H9 (cell line): ENCODE measurements around the gene PDE4DIP. TPM values are rescaled to one million over a fixed set of nuclear protein-coding genes. Genes with fewer than 3 reads are reported as not detected.
"Not testable (repeated sequence)": the region's sequence is repeated elsewhere in the genome, so short reads cannot be mapped to it uniquely, and the experiment has no call there.

ENCODE experiments used
- DNase-seq: peaks from one replicate; pipeline ENCODE4 v3.0.0-alpha.2; 2017
- H2AFZ ChIP-seq: one replicate; pipeline ENCODE4 v1.6.1; 2013; ENCODE audit warnings: mild to moderate bottlenecking, low read length, control low read depth, moderate library complexity
- H2AK5ac ChIP-seq: 2 replicates; pipeline ENCODE4 v1.6.1; 2013; ENCODE audit warnings: low read length, control low read depth, mixed read lengths; ENCODE audit not compliant: insufficient read length
- H2BK120ac ChIP-seq: one replicate; pipeline ENCODE4 v1.6.1; 2013; ENCODE audit warnings: low read depth, mild to moderate bottlenecking, low read length, control low read depth, inconsistent platforms; ENCODE audit not compliant: poor library complexity, severe bottlenecking
- H2BK12ac ChIP-seq: 2 replicates; pipeline ENCODE4 v1.6.1; 2013; ENCODE audit warnings: low read length, control low read depth, mixed read lengths, low read depth; ENCODE audit not compliant: insufficient read length
- H2BK15ac ChIP-seq: 2 replicates; pipeline ENCODE4 v1.6.1; 2013; ENCODE audit warnings: low read depth, low read length, control low read depth
- H2BK20ac ChIP-seq: one replicate; pipeline ENCODE4 v1.6.1; 2013; ENCODE audit warnings: low read depth, mild to moderate bottlenecking, low read length, control low read depth, inconsistent platforms; ENCODE audit not compliant: poor library complexity, severe bottlenecking
- H2BK5ac ChIP-seq: 2 replicates; pipeline ENCODE4 v1.6.1; 2013; ENCODE audit warnings: low read length, control low read depth, mixed read lengths; ENCODE audit not compliant: insufficient read length
- H3K14ac ChIP-seq: 2 replicates; pipeline ENCODE4 v1.6.1; 2013; ENCODE audit warnings: low read length, control low read depth; ENCODE audit not compliant: insufficient read depth
- H3K18ac ChIP-seq: 2 replicates; pipeline ENCODE4 v1.6.1; 2013; ENCODE audit warnings: low read depth, mild to moderate bottlenecking, mixed read lengths, low read length, control low read depth; ENCODE audit not compliant: insufficient read length
- H3K23ac ChIP-seq: 2 replicates; pipeline ENCODE4 v1.6.1; 2013; ENCODE audit warnings: low read length, control low read depth, mixed read lengths, low read depth; ENCODE audit not compliant: insufficient read length
- H3K23me2 ChIP-seq: 2 replicates; pipeline ENCODE4 v1.6.1; 2013; ENCODE audit warnings: low read depth, mild to moderate bottlenecking, mixed read lengths, low read length, control low read depth; ENCODE audit not compliant: insufficient read length, poor library complexity, severe bottlenecking
- H3K27ac ChIP-seq: 2 replicates; pipeline ENCODE4 v1.5.1; 2013; ENCODE audit warnings: low read length, control low read depth, mixed read lengths, low read depth; ENCODE audit not compliant: insufficient read length
- H3K27me3 ChIP-seq: 2 replicates; pipeline ENCODE4 v1.6.1; 2013; ENCODE audit warnings: low read length, control low read depth, inconsistent platforms; ENCODE audit not compliant: insufficient read depth
- H3K4ac ChIP-seq: 2 replicates; pipeline ENCODE4 v1.6.1; 2013; ENCODE audit warnings: low read depth, mild to moderate bottlenecking, control low read depth, inconsistent platforms, low read length, moderate library complexity
- H3K4me1 ChIP-seq: 2 replicates; pipeline ENCODE4 v1.6.1; 2013; ENCODE audit warnings: low read length, control low read depth, inconsistent platforms; ENCODE audit not compliant: insufficient read depth
- H3K4me2 ChIP-seq: 2 replicates; pipeline ENCODE4 v1.6.1; 2013; ENCODE audit warnings: low read length, control low read depth, mixed read lengths; ENCODE audit not compliant: insufficient read length, insufficient read depth
- H3K56ac ChIP-seq: 2 replicates; pipeline ENCODE4 v1.6.1; 2013; ENCODE audit warnings: low read depth, mild to moderate bottlenecking, mixed read lengths, low read length, control low read depth; ENCODE audit not compliant: insufficient read length
- H3K79me1 ChIP-seq: 2 replicates; pipeline ENCODE4 v1.6.1; 2013; ENCODE audit warnings: low read depth, mild to moderate bottlenecking, moderate library complexity, low read length, control low read depth, inconsistent platforms; ENCODE audit not compliant: insufficient read depth, poor library complexity, severe bottlenecking
- H3K79me2 ChIP-seq: 2 replicates; pipeline ENCODE4 v1.6.1; 2013; ENCODE audit warnings: low read length, control low read depth, inconsistent platforms; ENCODE audit not compliant: insufficient read depth
- H3K9ac ChIP-seq: 2 replicates; pipeline ENCODE4 v1.6.1; 2013; ENCODE audit warnings: low read length, control low read depth, mixed read lengths; ENCODE audit not compliant: insufficient read length; ENCODE audit errors: extremely low read depth
- H3K9me3 ChIP-seq: one replicate; pipeline ENCODE4 v1.6.1; 2013; ENCODE audit warnings: low read depth, low read length, inconsistent platforms; ENCODE audit not compliant: control insufficient read depth
- H3T11ph ChIP-seq: one replicate; pipeline ENCODE4 v1.6.1; 2013; ENCODE audit warnings: mild to moderate bottlenecking, low read length, control low read depth, inconsistent platforms
- H4K20me1 ChIP-seq: one replicate; pipeline ENCODE4 v1.6.1; 2013; ENCODE audit not compliant: control insufficient read depth, insufficient read length, insufficient read depth
- H4K5ac ChIP-seq: 2 replicates; pipeline ENCODE4 v1.6.1; 2013; ENCODE audit warnings: low read depth, mild to moderate bottlenecking, mixed read lengths, low read length, control low read depth; ENCODE audit not compliant: insufficient read length
- H4K8ac ChIP-seq: replicated peaks from 2 replicates; pipeline ENCODE4 v1.6.1; 2013; ENCODE audit warnings: low read length, control low read depth, mixed read lengths, low read depth; ENCODE audit not compliant: insufficient read length
- H4K91ac ChIP-seq: 2 replicates; pipeline ENCODE4 v1.6.1; 2013; ENCODE audit warnings: low read depth, mild to moderate bottlenecking, moderate library complexity, mixed read lengths, low read length, control low read depth; ENCODE audit not compliant: insufficient read length
- H3K27ac Mint-ChIP-seq, 3 experiments: 2 replicates in 2 of 3; 3 replicates in 1 of 3; pipeline ENCODE4 v1.8.0; 2020 to 2021; ENCODE audit warnings: mixed read lengths in 3 of 3, mild to moderate bottlenecking in 1 of 3, moderate library complexity in 1 of 3
- H3K27me3 Mint-ChIP-seq: 2 replicates; pipeline ENCODE4 v1.8.0; 2021; ENCODE audit warnings: low read depth, mild to moderate bottlenecking, moderate library complexity, mixed read lengths
- H3K36me3 Mint-ChIP-seq, 3 experiments: 2 replicates in 2 of 3; 3 replicates in 1 of 3; pipeline ENCODE4 v1.8.0; 2020 to 2021; ENCODE audit warnings: low read depth in 3 of 3, mixed read lengths in 3 of 3; ENCODE audit not compliant: insufficient read depth in 1 of 3
- H3K4me1 Mint-ChIP-seq, 2 experiments: 2 replicates each; pipeline ENCODE4 v1.8.0; 2020; ENCODE audit warnings: mixed read lengths in 2 of 2
- H3K4me3 Mint-ChIP-seq, 2 experiments: 2 replicates in 1 of 2; 3 replicates in 1 of 2; pipeline ENCODE4 v1.8.0; 2020 to 2021; ENCODE audit warnings: mild to moderate bottlenecking in 2 of 2, mixed read lengths in 2 of 2, moderate library complexity in 1 of 2
- H3K9me3 Mint-ChIP-seq, 2 experiments: 2 replicates in 1 of 2; 3 replicates in 1 of 2; pipeline ENCODE4 v1.8.0; 2020; ENCODE audit warnings: mild to moderate bottlenecking in 2 of 2, mixed read lengths in 2 of 2, moderate library complexity in 1 of 2
- WGBS: extraction: QIAGEN DNeasy Blood & Tissue Kit; methylation state at CpG from one replicate; pipeline ENCODE4 v1.1.7; 2013; ENCODE audit warnings: missing lambda C conversion rate, low lambda C conversion rate, mixed read lengths; ENCODE audit not compliant: insufficient read length; ENCODE audit errors: extremely low coverage; 5-methylcytosine and 5-hydroxymethylcytosine counted together
- total RNA-seq: library from RNA; stranded (reverse); gene quantifications from 2 replicates; pipeline ENCODE4 v1.2.1, GENCODE V29; 2021

The PDE4DIP gene
- total RNA-seq, 1 experiment from 2014 or later, result 15.7 TPM

GRCh38 chr1:148828531-148828930 is 15.7 kb upstream of the PDE4DIP start:
- not testable (repeated sequence) for DNase-seq, H3K79me1 ChIP-seq, H2BK120ac ChIP-seq, H3K23ac ChIP-seq, H2BK5ac ChIP-seq, H3K4me1 ChIP-seq, H2BK15ac ChIP-seq, H4K8ac ChIP-seq, H3K9me3 Mint-ChIP-seq, H2AK5ac ChIP-seq, H2BK12ac ChIP-seq, H4K91ac ChIP-seq, H3T11ph ChIP-seq, H3K23me2 ChIP-seq, H3K4ac ChIP-seq, H3K9me3 ChIP-seq, H3K9ac ChIP-seq, H3K18ac ChIP-seq, H3K79me2 ChIP-seq, H3K36me3 Mint-ChIP-seq, H3K4me2 ChIP-seq, H3K4me3 Mint-ChIP-seq, H2BK20ac ChIP-seq, H4K5ac ChIP-seq, H3K27me3 ChIP-seq, H3K4me1 Mint-ChIP-seq, H3K14ac ChIP-seq, H4K20me1 ChIP-seq, H3K27me3 Mint-ChIP-seq, H3K56ac ChIP-seq, H3K27ac Mint-ChIP-seq, H3K27ac ChIP-seq, H2AFZ ChIP-seq
- no CpG with 5 or more reads among the region's 2 CpGs for WGBS

GRCh38 chr1:148828962-148829361 is 15.3 kb upstream of the PDE4DIP start:
- not testable (repeated sequence) for H3K4me1 ChIP-seq, H3K18ac ChIP-seq, H3K27me3 ChIP-seq, H3K79me2 ChIP-seq, H4K20me1 ChIP-seq, H2BK15ac ChIP-seq, H3K27ac ChIP-seq, H3K9me3 Mint-ChIP-seq, H3K27ac Mint-ChIP-seq, H2AFZ ChIP-seq, H3K14ac ChIP-seq, H3K36me3 Mint-ChIP-seq, H3K23ac ChIP-seq, H3K27me3 Mint-ChIP-seq, H3K23me2 ChIP-seq, H4K5ac ChIP-seq, H3K56ac ChIP-seq, DNase-seq, H3K4me2 ChIP-seq, H3K9me3 ChIP-seq, H2BK20ac ChIP-seq, H4K91ac ChIP-seq, H3K4me1 Mint-ChIP-seq, H2BK12ac ChIP-seq, H3K4ac ChIP-seq, H3K4me3 Mint-ChIP-seq, H2AK5ac ChIP-seq, H3K9ac ChIP-seq, H4K8ac ChIP-seq, H3K79me1 ChIP-seq, H2BK5ac ChIP-seq, H2BK120ac ChIP-seq, H3T11ph ChIP-seq

- not testable (repeated sequence) for H2AFZ ChIP-seq, H3K4me1 Mint-ChIP-seq, H2BK20ac ChIP-seq, H2AK5ac ChIP-seq, H3K18ac ChIP-seq, H3K56ac ChIP-seq, H3K14ac ChIP-seq, H2BK120ac ChIP-seq, DNase-seq, H3K23ac ChIP-seq, H3K9ac ChIP-seq, H3K9me3 ChIP-seq, H4K8ac ChIP-seq, H3K27me3 ChIP-seq, H3K27me3 Mint-ChIP-seq, H3K79me1 ChIP-seq, H4K91ac ChIP-seq, H3K4me2 ChIP-seq, H3K4me1 ChIP-seq, H3K36me3 Mint-ChIP-seq, H2BK15ac ChIP-seq, H3T11ph ChIP-seq, H2BK12ac ChIP-seq, H3K27ac Mint-ChIP-seq, H3K23me2 ChIP-seq, H3K4ac ChIP-seq, H3K27ac ChIP-seq, H4K20me1 ChIP-seq, H4K5ac ChIP-seq, H2BK5ac ChIP-seq, H3K9me3 Mint-ChIP-seq, H3K4me3 Mint-ChIP-seq, H3K79me2 ChIP-seq
- WGBS, result no CpG with 5 or more reads among the region's 3 CpGs
Observed at GRCh38 chr1:148829365-148829764, 14.9 kb upstream of the PDE4DIP start.
